Measurements from ENCODE around the gene ANXA3. TPM values are rescaled to one million over a fixed set of nuclear protein-coding genes. Genes with fewer than 3 reads are reported as not detected.
"Not testable (repeated sequence)": the region's sequence is repeated elsewhere in the genome, so short reads cannot be mapped to it uniquely, and the experiment has no call there.

ANXA3 gene
- not detected for total RNA-seq

GRCh38 chr4:78551420-78552351, at the start of gene ANXA3:
TSS of gene ANXA3 (plus strand) at chr4:78551770. CDS start at chr4:78554474, 2,704 bp downstream.
- DNase-seq, result no peak

GRCh38 chr4:78506260-78506659, 45.3 kb upstream of the ANXA3 start:
- not testable (repeated sequence) for DNase-seq

DNA sequence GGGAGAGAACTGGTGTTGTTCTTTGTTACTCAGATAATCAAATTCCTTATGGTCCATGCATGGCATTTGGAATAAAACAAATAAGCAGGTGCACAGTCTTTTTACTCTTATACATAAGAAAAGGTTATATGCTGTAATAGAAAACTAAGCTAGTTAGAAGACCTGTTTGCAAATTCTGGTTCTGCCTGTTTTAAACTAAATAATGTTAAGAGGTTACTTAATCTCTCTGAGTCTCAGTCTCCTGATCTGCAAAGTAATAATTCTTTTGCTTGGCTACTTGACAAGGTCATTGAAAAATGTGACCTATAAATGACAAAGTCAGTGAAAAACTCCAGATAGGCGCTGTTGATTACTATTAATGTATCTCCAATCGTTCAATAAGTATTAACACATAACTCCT, 42.5 kb upstream of the ANXA3 start:
- no peak for DNase-seq

- DNase-seq, result no peak
Observed at GRCh38 chr4:78510108-78510507, 41.5 kb upstream of the ANXA3 start.

DNA sequence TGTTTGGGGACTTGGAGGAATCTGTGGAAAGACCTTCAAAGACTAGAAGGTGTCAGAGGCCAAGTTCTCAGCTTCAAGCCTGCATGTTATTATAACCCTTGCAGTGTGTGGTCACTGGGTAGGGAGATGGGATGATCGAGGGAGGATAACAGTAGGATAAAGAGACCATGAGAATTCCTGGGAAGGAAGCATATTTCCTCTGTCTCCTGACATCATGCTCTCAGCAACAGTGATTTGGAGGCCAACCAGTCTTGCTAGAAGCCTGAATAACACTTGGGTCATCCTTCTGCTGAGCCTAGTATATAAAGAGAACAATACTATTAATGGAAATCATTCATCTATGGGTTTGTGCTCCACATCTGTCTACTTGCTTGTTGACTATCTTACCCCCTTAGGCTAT, 40.9 kb upstream of the ANXA3 start:
- no peak for DNase-seq

DNA sequence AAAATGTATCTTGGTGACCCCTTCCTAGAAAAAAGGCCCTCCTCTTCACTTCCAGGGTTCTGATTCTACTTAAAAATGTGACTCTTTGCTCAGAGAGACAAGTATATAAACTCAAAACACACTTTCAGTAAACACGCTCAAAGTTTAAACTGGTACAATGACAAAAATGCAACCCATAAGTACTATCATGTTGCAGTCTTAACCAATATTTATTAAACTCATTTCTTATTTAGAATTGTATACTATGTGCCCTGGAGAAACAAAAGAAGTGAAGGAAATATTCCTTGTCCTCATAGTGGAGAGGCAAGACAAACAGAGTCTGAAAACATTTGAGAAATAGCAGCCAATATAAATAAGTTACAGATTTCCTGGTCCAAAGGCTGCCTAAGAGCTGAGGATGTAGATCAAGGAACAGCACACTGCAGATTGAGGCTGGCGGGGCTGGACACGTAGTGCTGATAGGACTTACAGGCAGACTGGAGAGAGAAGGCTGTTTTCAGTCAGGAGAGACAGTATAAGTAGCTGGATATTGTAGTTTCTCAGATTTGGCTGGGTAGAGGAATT, 39.1 kb upstream of the ANXA3 start:
- DNase-seq, result no peak

DNA sequence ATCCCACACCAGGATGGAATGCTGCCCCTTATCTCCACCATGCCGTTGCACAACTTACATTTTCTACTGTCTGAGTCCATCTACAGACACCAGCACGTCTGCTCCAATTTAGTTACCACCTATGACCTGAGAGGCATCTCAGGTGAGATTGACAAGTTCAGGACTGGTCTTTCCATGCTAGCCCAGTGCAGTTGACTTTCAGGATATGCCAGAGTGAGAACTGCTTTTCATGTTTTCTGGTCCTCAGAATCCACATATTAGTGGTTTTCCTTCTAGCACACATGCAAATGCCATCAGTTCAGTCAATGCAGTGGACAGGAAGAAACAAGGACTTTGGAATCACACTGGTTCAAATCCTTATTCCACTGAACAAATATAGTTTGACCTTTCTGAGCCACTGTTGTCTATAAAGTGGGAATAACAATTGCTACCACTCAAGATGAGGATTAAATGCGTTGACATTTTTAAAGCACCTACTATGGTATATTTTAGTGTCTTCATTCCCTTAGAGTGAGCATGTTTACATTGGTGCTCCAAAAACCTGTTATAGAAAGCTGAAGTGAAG, 38.1 kb upstream of the ANXA3 start:
- DNase-seq, result no peak

DNA sequence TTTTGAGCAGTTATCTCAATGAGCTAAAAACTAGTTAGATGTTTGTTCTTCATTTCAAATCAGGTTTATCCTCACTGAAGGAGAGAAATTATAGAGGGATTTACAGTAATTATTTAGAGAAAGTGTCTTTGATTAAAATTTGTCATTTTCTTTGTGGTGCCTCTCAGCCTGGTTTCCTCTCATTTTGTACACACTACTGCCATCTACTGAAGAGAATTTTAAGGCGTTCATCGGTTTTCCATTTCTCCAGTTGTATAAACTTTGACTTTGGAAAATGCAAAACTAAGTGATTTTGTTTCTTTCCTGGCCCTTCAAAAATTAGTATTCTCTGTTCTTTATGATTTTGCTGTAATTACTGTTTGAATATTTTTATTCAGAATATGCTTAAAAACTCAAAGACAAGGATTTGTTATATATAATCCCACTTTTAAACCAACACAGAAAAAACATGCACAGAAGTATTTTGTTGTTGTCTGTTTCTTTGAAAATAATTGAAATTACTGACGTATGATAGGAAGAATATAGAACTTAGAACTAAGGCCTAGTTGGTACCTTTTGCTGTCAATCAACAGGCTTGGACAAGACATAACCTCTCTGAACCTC, 34.4 kb upstream of the ANXA3 start:
- no peak for DNase-seq

- DNase-seq, result no peak
Observed at GRCh38 chr4:78518561-78518960, 33.0 kb upstream of the ANXA3 start.

GRCh38 chr4:78519962-78520361, 31.6 kb upstream of the ANXA3 start:
- no peak for DNase-seq

DNA sequence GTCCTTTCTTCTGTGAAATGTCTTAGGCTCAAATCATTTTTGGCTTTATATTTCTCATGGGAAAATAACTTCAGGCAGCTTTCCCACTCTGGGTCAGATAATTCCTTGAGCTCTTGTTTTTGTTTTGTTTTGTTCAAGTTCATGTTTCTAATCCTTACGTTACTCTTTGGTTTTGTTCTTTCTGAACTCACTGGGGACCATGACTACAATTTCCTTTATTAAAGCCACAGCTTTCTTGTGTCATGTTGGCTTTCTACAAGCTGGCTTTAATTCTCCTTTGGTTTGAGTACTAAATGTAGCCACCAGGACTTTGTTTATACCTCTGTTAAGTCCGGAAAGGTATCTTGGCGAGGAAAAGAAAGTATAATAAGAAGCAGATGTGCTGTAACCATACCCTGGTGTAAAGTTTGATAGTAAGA, 30.8 kb upstream of the ANXA3 start:
- DNase-seq, result no peak

DNA sequence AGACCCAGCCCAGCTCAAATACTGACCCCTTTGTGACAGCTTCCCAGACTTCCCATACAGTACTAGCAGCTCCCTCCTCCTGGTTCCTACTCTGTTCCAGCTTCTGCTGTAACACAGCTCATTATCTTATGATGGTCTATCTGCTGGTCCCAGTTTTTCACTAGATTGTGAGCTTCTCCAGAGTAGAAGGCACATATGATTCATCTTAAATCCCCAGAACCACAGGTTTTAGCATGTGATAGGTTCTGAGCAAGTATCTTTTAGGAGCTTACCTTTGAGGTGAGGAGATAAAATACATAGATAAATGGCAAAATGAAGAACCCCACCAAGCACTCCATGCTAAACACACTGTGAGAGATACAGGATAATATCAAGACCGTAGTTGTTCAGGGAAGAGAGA, 27.6 kb upstream of the ANXA3 start:
- no peak for DNase-seq

GRCh38 chr4:78525559-78525958, 26.0 kb upstream of the ANXA3 start:
- DNase-seq, result no peak

DNA sequence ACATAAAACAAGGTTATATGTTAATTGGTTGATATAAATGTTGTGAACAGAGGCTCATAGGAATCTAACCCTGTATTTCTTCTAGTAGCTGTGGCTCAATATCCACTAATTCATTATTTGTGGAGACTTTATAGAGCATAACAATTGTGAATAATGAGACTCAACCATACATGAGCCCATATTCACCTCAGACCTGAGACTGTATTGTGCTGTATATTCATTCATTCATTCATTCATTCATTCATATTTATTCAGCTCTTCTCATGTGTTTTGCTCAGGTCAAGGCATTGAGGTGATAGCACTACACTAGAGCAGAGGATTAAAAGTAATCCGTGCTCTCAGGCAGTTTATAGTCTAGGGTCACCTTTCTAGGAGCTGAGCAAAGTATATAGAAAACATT, 24.5 kb upstream of the ANXA3 start:
- DNase-seq, result no peak

DNA sequence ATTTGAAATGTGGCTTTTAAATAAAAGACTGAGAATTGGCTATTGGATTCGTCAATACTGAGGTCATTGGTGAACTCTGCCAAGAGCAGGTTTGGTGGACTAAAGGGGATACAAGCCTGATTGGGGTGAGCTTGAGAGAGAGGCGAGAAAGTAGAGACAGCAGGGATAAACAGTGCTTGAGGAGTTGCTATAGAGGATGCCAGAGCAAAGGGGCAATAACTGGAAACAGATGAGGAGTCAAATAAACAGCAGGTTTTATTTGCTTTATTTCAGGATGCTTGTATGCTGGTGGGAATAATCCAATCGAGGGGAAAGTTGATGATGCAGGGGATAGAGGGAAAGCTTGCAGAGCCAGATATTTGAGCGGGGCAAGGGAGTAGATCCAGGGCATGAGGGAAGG, 24.0 kb upstream of the ANXA3 start:
- DNase-seq, result no peak

DNA sequence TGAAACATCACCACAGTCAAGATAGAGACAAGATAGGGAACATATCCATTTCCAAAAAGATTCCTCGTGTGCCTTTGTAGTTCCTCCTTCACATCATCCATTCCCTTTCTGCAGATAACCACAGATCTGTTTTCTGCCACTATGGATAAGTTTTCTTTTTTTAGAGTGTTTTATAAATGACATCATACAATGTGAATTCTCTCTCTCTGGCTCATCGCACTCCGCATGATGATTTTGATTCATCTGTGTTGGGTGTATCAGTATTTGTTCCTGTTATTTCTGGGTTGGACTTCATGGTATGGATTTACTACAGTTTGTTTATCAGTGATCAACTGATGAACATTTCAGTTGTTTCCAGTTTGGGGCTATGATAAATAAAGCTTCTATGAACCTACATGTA, 23.2 kb upstream of the ANXA3 start:
- no peak for DNase-seq

GRCh38 chr4:78529569-78530209, 21.9 kb upstream of the ANXA3 start:
- DNase-seq, result no peak

- no peak for DNase-seq
Observed at GRCh38 chr4:78532046-78532445, 19.5 kb upstream of the ANXA3 start.

- DNase-seq, result no peak
Observed at GRCh38 chr4:78533854-78534253, 17.7 kb upstream of the ANXA3 start.

DNA sequence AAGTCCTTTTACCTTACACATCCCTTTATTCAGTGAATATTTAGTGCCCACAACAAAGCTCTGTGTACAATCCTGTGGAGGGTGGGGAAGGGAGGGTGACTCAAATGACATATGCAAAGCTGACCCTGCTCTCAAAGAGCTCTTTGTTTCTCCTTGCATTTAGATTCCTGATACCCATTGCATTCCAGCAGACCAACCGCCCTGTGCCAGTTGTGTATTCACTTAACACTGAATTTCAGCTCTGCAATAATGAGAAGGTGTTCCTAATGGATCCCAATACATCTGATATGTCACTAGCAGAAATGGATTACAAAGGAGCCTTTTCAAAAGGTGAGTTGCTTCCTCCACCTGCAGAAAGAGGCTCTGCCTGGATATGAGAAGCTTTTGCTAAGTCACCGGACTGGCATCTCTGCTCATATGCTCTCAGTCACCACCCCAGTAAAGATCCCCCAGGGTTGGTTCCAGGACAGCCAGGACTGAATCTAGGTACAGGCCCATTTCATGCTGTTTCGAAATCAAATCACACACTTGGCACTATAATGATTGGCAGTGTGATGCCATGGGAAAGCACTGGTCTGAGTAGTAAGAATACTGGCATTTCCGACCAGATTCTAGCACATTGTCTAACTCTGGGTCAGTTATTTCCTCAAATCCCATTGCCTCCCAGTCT, 17.1 kb upstream of the ANXA3 start:
- no peak for DNase-seq

DNA sequence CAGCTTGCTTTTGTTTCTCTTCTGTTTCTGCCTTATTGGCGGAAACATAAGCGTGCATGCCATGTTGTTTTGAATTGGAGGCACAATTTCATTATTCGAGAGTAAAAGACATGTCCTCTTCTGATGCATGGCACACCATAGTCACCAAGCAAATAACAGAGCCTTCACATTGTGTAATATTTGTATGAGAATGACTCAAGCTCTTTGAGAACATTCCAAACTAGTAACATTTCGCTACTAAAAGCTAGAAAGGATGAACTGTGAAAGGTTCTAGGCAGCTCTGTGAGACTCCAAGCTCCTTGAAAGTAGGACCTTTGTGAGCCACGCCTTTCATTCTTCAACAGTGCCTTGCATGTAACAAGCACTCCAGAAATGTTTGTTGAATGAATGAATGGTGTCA, 9.2 kb upstream of the ANXA3 start:
- DNase-seq, result no peak

DNA sequence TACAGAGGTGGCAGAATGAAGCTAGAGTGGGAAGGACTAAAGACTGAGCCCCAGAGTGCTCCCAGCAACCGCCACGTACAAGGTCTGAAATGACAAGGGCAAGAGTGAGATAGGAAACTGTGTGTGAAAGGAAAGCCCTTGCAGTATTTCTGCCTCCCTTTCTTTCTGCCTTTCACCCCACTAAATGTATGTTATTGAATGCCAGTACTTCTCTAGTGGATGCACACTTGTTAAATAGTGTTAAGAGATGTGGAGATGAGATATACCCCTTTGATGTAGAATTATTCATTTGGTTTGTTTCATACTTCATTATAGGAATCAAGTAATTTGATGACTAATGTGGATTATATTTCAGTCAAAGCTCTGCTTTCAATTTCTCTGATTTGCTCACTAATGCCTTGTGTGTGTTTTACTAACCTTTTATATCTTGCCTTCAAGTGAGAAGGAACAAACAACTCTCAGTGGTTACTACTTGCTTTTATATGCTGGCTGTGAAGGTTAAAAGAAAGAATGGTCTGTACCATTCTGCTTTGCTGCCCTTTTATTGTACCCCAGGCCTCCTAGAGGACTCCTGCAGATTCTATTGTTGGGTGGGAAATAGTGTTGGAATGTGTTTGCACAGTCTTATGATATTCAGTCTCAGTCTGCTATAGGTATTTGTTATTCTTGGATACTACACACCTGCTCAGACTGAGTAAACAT, 8.0 kb upstream of the ANXA3 start:
- no peak for DNase-seq

All from effector CD4-positive, alpha-beta T cell (primary cell).